GM21447 (cell line): Measurements from ENCODE around the gene CITED1.

Experiments used
- ATAC-seq: cut with Tn5 transposase; IDR thresholded peaks from one replicate; pipeline ENCODE4 v1.9.1; 2021; ENCODE audit not compliant: unreplicated experiment

Gene CITED1

DNA sequence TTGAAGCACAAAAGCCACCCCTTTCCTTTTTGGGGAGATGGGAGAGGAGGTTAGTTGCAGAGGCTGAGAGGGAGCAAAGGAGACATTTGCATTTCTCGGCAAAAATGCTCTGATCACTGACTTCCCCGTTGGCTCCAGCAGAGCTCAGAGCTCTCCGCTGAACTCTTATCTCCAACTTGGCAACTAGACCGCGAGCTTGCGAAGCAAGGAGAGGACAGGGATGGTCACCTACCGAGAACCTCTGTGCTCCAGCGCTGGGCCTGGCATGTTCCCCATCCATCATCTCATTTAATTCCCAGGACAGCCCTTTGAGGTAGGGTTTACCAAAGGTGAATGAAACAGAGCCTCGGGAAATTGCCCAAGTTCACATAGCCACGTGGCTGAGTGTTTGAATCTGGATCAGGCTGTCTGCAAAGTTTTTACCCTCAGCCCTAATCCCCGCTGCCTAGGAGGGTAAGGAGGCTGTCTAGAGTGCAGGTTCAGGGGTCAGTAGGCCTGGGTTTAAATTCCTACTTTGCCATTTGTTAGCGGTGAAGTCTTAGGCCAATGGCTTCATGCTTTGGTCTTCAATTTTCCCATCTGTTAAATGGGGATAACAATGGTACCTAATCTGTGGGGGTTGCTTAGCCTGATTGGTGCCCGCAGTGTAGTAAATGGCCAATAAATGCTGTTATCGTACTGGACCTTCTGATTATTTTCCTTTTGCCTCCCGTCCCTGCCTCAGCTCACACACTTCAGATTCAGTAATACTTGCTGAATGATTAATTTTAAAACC is 3.8 kb upstream of the CITED1 start:
- no peak for ATAC-seq

DNA sequence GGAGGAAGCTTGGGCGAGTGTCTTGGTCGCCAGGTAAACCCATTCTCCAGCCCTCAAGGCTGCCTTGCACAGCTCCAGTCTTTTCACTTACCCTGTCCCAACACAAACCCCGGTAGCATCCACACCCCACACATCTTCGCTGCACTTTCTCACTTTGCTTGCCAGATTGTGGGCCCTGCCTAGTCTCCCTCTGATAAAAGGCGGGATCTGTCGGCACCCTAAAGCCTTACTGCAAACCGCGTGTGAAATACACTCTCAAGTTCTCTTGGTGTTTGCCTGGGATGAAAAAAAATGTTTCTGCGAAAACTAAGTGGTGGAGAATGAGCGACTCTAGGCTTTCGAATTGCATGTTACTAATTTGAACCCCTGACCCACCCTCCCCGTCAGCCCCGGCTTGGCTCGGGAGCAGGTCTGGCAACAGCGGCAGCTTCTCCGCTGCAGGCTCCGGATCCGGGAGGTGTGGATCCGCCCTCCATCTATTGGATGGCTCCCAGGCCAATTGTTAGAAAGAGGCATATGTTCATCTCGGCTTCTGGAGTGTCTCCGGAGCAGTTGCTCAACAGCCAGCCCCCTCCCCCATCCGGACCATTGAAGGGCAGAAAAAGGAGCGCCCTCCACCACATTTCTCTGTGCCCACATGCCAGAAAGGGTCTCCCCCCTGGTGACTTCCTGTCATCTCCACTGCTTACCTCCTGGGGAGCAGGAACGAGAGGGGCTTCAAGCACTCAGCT is 3.0 kb upstream of the CITED1 start:
- ATAC-seq = no peak

GRCh38 chrX:72308209-72308565 is 2.5 kb upstream of the CITED1 start:
- no peak for ATAC-seq

DNA sequence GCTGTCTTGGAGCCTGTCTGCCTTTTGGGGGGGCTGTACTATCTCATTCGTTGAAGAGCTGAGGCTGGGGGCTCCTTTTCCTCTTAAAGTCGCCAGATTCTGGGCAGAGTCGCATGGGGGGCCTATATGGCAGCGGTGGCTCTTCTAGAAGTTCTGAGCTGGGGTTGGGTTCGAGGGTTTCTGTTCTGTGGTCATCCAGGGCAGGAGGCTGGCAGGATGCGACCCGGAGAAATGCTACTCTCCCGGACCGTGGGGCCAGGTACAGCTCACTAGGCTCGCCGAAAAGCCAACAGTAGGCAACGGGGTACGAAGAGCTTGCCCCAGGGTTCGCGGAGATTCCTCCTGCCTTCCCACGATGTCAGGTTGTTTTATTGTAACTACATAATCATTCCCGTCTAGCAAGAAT is 1.9 kb upstream of the CITED1 start:
- ATAC-seq = no peak

DNA sequence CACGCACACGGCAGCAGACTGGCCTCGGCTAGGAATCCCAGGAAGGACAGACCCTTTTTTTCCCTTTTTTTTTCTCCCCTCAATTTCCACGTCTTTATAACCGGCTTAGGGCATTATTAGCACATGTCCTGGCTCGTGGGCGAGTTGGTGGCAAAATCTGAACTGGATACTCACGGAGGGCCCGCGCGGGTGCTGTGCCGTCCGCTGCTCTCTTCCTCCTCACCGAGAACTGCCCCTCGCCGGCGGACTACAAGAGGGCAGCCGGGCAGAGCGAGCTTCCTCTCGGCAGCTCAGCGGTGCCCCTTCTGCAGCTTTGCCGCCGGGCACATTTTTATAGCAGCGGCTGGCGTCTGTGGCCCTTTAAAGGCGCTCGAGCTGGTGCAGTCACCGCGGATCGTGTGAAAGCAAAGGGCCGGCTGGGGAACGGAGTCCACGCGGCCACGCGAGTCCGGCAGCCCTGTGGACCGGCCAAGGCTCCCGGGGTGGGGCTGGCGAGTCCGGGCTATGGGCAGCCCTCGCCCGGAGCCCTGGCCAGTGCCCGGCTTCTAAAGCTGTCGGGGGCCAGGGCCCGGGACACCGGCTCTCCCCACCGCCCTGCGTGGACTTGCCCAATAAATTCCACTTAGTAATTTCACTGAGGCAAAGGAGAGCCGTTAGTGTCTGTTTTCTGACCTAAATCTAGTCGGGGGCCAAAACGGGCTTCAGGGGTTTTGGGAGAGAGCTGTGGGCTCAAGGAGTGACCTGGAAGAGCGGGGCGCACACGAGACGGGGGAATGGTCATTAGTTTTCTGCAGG is 1.3 kb upstream of the CITED1 start:
- ATAC-seq = peak; percentile 65

DNA sequence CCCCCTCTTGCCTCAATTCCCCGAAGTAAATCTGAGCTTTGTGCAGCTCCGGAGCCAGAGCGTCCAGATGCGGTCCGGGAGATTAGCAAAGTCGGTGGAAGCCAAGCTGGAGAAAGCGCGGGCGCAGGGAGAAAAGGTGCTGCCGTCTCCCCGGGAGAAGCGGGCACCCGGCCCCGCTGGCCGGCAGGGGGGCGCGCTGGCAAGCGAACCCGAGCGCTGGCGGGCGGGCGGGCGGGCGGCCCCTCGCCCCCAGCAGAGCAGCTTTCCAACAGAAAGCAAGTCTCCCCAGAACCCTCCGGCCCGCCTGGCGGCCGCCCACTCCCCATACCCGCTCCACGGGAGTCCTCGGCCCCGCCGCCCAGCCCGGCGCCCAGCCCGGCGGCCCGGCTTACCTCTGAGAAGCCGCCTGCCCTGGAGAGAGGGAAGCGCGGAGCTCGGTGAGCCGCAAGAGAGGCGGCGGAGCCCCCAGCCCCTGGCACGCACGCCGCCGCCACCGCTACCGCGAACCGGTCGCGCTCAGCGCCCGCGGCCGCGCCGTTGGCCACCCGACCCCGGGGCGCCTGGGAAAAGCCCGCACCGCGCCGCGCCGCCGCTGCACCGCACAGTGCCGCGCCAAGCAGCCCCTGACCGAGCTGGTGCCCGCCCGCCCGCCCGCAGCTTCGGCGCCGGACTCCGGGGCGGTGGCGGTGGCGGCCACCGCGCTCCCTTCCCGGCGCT is 529 bp upstream of the CITED1 start:
- ATAC-seq = peak; percentile 14

- ATAC-seq = no peak
Observed at GRCh38 chrX:72304877-72305276, 837 bp downstream of the CITED1 start.

DNA sequence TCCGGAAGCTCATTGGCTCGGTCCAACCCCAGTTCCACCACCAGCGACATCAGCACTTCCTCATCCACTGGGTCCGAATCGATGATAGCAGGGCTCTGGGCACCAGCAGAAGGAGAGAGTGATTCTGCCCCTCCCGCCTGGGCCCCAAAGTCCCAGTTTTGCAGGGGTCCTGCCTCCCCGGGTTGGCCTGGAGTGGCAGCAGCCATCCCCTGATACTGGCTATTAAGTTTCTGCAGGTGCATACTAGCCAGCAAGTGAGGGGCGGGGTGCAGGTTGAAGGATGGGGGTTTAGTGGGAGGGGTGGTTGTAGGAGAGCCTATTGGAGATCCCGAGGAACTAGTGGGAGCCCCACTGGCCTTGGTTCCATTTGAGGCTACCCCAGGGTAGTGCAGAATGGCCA is 3.9 kb downstream of the CITED1 start:
- ATAC-seq = no peak

DNA sequence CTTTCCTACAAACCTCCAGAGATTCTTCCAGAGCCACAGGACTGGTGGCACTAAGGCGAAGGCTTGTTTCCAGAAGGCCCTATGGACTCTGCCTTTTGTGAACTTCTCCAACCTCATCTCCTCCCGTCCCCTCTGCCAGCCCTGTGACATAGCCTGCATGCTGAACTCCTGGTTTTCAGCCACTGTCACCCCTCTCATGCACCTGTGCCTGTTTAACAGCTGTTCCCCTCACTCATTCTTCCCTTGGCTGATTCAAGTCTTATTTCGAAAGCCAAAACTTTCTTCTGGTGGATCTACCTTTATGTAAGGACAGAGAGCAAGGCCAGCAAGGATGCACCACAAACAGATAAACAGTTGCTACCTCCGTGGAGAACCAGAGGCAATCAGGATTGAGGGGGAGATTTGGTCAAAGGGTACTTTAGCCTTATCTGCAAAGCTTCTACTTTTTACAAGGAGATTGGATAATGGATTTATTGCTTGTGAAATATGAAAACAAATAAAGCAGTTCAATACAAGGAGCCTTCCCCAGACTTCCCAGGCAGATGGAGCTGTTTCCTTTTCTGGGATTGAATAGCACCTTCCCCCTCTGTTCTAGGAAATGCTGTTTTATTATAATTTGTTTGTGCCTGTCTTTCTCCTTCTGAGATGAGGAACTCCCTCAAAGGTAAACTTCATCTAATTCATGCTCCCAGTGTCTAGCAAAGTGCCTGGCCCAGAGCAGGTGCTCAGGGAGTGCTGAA is 5.7 kb downstream of the CITED1 start:
- no peak for ATAC-seq

- ATAC-seq = no peak
Observed at GRCh38 chrX:72297953-72298730, 7.6 kb downstream of the CITED1 start.

DNA sequence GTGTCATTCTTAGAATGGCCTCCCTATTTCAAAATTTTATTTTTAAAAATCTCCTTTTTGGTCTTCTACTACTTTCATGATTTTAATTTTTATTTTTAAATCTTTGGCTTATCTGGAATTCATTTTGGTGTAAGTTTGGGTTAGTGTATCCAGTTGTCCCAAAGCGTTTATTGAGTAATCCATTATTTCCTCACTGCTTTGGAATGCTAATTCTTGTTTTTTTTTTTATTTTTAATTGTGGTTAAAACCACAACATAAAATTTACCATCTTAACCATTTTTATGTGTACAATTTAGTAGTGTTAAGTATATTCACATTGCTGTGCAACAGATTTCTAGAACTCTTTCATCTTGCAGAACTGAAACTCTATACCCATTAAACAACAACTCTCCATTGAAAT is 8.7 kb downstream of the CITED1 start:
- no peak for ATAC-seq

DNA sequence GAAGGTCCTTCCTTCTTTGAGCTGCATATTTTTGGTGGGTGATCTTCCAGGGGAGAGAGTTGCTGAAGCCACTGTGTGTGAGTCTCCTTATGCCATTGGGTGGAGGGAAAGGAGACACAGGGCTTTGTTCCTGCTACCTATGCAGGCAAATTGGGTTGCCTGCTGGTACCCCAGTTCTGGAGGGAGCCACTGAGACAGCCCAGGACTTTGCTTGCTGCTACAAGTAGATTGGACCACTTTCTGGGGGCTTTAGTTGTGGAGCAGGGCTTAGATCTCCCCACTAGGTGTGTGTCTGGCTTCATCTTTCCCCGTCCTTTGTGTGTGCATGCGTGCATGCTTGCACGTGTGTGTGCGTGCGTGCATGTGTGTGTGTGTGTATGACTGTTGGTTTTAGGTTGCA is 10.0 kb downstream of the CITED1 start:
- no peak for ATAC-seq

DNA sequence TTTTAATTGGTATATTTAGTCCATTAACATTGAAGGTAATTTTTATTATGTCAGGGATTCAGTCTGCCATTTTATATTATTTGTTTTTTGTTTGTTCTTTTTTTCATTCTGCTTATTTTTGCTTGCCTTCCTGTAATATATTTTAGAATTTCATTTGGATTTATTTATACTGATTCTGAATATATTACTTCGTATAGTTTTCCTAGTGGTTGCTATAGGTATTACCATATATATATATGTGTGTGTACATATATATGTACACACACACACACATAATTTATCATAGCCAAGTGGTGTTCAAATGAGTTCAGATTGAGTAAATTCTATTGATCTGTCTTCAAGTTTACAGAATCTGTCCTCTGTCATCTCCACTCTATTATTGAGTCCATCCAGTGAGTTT is 11.2 kb downstream of the CITED1 start:
- ATAC-seq = no peak

GRCh38 chrX:72282302-72282701 is 23.4 kb downstream of the CITED1 start:
- ATAC-seq = no peak

DNA sequence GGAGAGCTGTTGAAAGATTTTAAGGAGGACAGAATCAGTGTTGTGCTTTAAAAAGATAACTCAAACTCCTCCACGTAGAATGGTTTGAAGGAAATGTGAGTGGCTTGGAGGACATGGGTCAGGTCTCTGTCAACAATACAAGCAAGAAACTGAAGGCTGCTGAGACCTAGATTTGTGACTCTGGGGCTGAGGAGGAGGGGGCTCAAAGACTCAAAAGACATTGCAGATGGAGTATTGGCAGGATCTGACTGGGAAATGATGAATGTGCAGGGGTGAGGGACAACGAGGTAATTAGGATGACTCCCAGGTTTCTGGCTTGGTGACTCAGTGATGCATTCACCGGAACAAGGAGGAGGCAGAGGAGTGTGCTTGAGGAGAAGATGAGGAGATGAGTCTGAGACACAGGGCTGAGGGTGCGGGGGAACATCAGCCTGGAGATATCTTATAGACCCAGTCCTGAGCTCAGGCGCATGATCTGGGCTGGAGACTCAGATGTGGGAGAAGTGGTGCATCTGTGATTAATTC is 25.3 kb downstream of the CITED1 start:
- ATAC-seq = no peak

- ATAC-seq = peak; percentile 11
Observed at GRCh38 chrX:72276478-72276953, 29.2 kb downstream of the CITED1 start.

DNA sequence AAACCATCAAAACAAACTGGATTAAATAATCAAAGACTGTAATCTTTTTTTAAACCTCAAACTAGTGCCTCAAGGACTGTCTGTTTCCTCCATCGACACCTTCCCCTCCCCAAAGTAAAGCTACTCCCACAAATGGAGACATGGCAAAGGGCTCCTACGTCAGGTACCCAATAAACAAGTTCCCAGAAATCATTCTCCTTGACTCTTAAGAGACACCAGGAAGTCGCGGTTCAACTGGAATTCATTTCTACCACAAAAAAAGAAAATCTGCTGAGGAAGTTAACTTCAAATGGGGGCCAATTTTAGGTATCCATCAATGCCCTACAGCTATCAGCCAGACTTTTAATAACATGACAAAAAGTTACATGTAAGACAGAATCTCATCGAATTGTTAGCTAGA is 31.2 kb downstream of the CITED1 start:
- no peak for ATAC-seq

DNA sequence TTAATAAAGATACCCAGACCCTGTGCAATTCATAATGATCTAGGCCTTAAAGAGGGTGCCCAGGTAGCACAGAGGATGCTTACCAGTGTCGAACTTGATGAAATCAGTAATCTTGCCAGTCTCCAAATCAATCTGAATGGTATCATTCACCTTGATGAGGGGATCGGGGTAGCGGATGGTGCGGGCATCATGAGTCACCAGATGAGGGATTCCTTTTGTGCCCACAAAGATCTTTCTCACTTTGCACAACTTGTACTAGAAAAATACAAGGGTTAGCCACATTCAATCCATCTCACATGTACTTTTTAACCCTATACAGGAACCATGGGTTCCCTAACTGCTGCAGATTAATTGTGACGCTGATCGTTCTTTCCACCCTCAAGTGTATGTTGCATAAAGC is 32.0 kb downstream of the CITED1 start:
- no peak for ATAC-seq

GRCh38 chrX:72272868-72273267 is 32.8 kb downstream of the CITED1 start:
- ATAC-seq = no peak
